Mucosa of rectum (tissue), 2 donors: Measurements from ENCODE around the gene TAT.
"Not testable (repeated sequence)": the region's sequence is repeated elsewhere in the genome, so short reads cannot be mapped to it uniquely, and the experiment has no call there.

Source experiments
- H3K27ac ChIP-seq, 2 donors: one replicate each; pipeline ENCODE4 v1.7.0; 2013; ENCODE audit warnings: inconsistent platforms in 2 of 2, low read depth in 2 of 2, low read length in 2 of 2
- H3K27me3 ChIP-seq, 2 donors: one replicate each; pipeline ENCODE4 v1.7.0; 2013; ENCODE audit warnings: low read length in 2 of 2; ENCODE audit not compliant: control insufficient read depth in 2 of 2, insufficient read depth in 2 of 2
- H3K36me3 ChIP-seq, 2 donors: one replicate each; pipeline ENCODE4 v1.7.0; 2013; ENCODE audit warnings: low read length in 2 of 2; ENCODE audit not compliant: control insufficient read depth in 2 of 2, insufficient read depth in 2 of 2
- H3K4me1 ChIP-seq, 2 donors: one replicate each; pipeline ENCODE4 v1.7.0; 2013; ENCODE audit warnings: low read length in 2 of 2, mild to moderate bottlenecking in 1 of 2; ENCODE audit not compliant: control insufficient read depth in 2 of 2, insufficient read depth in 2 of 2
- H3K4me3 ChIP-seq, 2 donors: one replicate each; pipeline ENCODE4 v1.7.0; 2013; ENCODE audit warnings: low read length in 2 of 2
- H3K9ac ChIP-seq, 2 donors: one replicate each; pipeline ENCODE4 v1.7.0; 2013; ENCODE audit warnings: low read length in 2 of 2, low read depth in 1 of 2, mild to moderate bottlenecking in 1 of 2
- H3K9me3 ChIP-seq, 2 donors: one replicate each; pipeline ENCODE4 v1.7.0; 2013; ENCODE audit warnings: low read length in 2 of 2; ENCODE audit not compliant: control insufficient read depth in 2 of 2
- donor health status: healthy.
- donor health status: Normal muscosa, but diverticular disease.

The TAT gene

GRCh38 chr16:71609066-71609465, 32.2 kb upstream of the TAT start:
- Histone ChIP-seq H3K4me1 (no peaks in the 10 kb centered on the region), H3K27me3 (no peaks in the 10 kb centered on the region), H3K4me3 (no peak overlapping the region), H3K9me3 (no peaks in the 10 kb centered on the region), H3K9ac (no peak overlapping the region), H3K36me3 (no peaks in the 10 kb centered on the region), H3K27ac (no peak overlapping the region)

DNA sequence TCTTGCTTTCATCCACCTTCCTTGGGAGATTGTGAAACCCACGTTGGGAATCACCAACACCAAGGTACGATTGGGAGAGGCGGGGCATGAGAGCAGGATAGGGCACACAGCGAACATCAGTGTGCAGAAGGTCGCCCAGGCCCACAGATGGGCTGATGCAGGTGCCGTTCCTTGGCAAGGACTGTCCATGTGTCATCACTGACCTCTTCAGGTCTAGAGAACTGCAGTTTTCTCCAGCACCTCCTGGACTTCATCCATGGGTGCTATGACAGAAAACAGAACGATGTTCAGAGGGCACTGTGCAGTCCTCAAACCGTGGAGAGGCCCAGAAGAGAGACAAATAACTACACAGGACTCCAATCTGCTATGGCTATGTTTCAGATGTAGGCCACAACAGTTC, 23.9 kb upstream of the TAT start:
- Histone ChIP-seq H3K4me3 (no peak overlapping the region), H3K9ac (no peak overlapping the region), H3K27ac (no peak overlapping the region), H3K9me3 (no peaks in the 10 kb centered on the region), H3K27me3 (no peaks in the 10 kb centered on the region), H3K36me3 (no peaks in the 10 kb centered on the region), H3K4me1 (no peaks in the 10 kb centered on the region)

GRCh38 chr16:71598426-71598825, 21.5 kb upstream of the TAT start:
- H3K36me3 ChIP-seq, H3K4me3 ChIP-seq: not testable (repeated sequence)

DNA sequence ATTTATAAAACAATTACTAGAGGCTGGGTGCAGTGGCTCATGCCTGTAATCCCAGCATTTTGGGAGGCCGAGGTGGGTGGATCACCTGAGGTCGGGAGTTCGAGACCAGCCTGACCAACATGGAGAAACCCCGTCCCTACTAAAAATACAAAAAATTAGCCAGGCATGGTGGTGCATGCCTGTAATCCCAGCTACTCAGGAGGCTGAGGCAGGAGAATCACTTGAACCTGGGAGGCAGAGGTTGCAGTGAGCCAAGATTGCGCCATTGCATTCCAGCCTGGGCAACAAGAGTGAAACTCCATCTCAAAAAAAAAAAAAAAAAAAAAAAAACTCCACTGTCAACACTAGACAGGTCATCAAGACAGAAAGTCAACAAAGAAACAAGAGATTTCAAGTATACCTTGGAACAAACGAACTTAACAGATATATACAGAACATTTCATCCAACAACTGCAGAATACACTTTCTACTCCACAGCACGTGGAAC, 18.5 kb upstream of the TAT start:
- H3K27ac ChIP-seq, H3K4me1 ChIP-seq, H3K9me3 ChIP-seq, H3K27me3 ChIP-seq, H3K36me3 ChIP-seq, H3K4me3 ChIP-seq, H3K9ac ChIP-seq: not testable (repeated sequence)

More at GRCh38 chr16:71598426-71598825, 21.5 kb upstream of the TAT start:
- H3K9me3 ChIP-seq, H3K27ac ChIP-seq, H3K4me1 ChIP-seq, H3K27me3 ChIP-seq, H3K9ac ChIP-seq: not testable (repeated sequence)

- no peaks in the 10 kb centered on the region for H3K36me3 ChIP-seq
- H3K9me3 ChIP-seq: no peaks in the 10 kb centered on the region
- H3K4me1 ChIP-seq: no peaks in the 10 kb centered on the region
- no peak overlapping the region for H3K4me3 ChIP-seq
- no peaks in the 10 kb centered on the region for H3K27me3 ChIP-seq
- H3K27ac ChIP-seq: no peak overlapping the region
- H3K9ac ChIP-seq: no peak overlapping the region
Observed at GRCh38 chr16:71594000-71594646, 17.2 kb upstream of the TAT start.

- Histone ChIP-seq H3K27me3 (no peaks in the 10 kb centered on the region), H3K27ac (no peak overlapping the region), H3K9me3 (no peaks in the 10 kb centered on the region), H3K36me3 (no peaks in the 10 kb centered on the region), H3K9ac (no peak overlapping the region), H3K4me1 (no peaks in the 10 kb centered on the region), H3K4me3 (no peak overlapping the region)
Observed at GRCh38 chr16:71593048-71593999, 16.4 kb upstream of the TAT start.

GRCh38 chr16:71591917-71592316, 15.0 kb upstream of the TAT start:
- no peak overlapping the region for H3K9ac ChIP-seq
- no peaks in the 10 kb centered on the region for H3K9me3 ChIP-seq
- H3K27me3 ChIP-seq: no peaks in the 10 kb centered on the region
- H3K4me1 ChIP-seq: no peaks in the 10 kb centered on the region
- no peaks in the 10 kb centered on the region for H3K36me3 ChIP-seq
- no peak overlapping the region for H3K27ac ChIP-seq
- no peak overlapping the region for H3K4me3 ChIP-seq

GRCh38 chr16:71590584-71590983, 13.7 kb upstream of the TAT start:
- Histone ChIP-seq H3K27ac (no peak overlapping the region), H3K36me3 (no peaks in the 10 kb centered on the region), H3K9ac (no peak overlapping the region), H3K27me3 (no peaks in the 10 kb centered on the region), H3K9me3 (no peaks in the 10 kb centered on the region), H3K4me3 (no peak overlapping the region), H3K4me1 (no peaks in the 10 kb centered on the region)

- H3K9ac ChIP-seq, H3K4me1 ChIP-seq, H3K9me3 ChIP-seq, H3K36me3 ChIP-seq, H3K4me3 ChIP-seq, H3K27me3 ChIP-seq, H3K27ac ChIP-seq: not testable (repeated sequence)
Observed at GRCh38 chr16:71590071-71590470, 13.2 kb upstream of the TAT start.

DNA sequence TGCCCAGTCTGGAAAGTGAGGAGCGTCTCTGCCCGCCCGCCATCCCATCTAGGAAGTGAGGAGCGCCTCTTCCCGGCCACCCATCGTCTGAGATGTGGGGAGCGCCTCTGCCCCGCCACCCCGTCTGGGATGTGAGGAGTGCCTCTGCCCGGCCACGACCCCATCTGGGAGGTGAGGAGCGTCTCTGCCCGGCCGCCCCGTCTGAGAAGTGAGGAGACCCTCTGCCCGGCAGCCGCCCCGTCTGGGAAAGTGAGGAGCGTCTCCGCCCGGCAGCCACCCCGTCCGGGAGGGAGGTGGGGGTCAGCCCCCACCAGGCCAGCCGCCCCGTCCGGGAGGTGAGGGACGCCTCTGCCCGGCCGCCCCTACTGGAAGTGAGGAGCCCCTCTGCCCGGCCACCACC, 12.4 kb upstream of the TAT start:
- H3K36me3 ChIP-seq, H3K9ac ChIP-seq, H3K9me3 ChIP-seq, H3K27me3 ChIP-seq, H3K4me1 ChIP-seq, H3K4me3 ChIP-seq, H3K27ac ChIP-seq: not testable (repeated sequence)
